ENCODE results near the gene TSTD2. TPM values are rescaled to one million over a fixed set of nuclear protein-coding genes. Genes with fewer than 3 reads are reported as not detected.

Gene TSTD2
- total and polyA plus RNA-seq, 8 donors, result 7.8 to 16.8 (median 10.0) TPM

DNA sequence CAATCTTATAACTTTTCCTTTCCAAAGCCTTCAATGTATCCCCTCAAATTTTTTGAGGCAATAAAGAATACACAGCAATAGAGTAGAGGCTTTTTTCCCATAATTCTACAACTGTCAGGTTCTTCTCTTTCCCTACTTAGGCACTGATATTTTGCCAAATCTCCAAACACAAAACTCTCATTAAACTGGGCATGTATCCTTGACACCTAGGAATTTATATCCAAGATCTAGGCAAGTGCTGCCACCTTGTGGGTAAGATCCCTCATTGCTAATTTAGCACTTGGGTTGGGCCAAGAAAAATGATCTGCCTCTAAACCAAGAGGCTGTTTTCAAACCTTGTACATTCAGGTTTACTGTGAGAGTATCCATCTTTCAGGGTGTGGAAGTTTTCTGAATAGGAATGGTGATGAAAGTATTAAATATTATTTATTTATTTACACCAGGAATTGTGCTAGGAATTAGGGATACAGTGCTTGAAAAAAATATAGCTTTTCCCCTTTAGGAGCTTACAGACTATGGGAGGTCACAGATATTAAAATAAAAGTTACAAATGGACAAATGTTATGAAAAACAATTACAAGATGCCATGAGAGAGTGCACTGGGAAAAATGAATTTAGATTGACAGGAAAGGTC lies 17.6 kb downstream of the TSTD2 start:
- no peak overlapping the region for H3K27ac ChIP-seq
- H3K4me1 ChIP-seq, result no peaks in the 10 kb centered on the region
- no peaks in the 10 kb centered on the region for H3K9me3 ChIP-seq
- DNase-seq, result peak in 3 of 6 donors; percentile 49 to 70 (median 52)
- no peaks in the 10 kb centered on the region for H3K27me3 ChIP-seq
- peaks cover 0 to 22% (median 5%) of the 10 kb centered on the region in 3 donors for H3K36me3 ChIP-seq
- no peak overlapping the region for H3K4me3 ChIP-seq
- TF ChIP-seq, protein P1, sequence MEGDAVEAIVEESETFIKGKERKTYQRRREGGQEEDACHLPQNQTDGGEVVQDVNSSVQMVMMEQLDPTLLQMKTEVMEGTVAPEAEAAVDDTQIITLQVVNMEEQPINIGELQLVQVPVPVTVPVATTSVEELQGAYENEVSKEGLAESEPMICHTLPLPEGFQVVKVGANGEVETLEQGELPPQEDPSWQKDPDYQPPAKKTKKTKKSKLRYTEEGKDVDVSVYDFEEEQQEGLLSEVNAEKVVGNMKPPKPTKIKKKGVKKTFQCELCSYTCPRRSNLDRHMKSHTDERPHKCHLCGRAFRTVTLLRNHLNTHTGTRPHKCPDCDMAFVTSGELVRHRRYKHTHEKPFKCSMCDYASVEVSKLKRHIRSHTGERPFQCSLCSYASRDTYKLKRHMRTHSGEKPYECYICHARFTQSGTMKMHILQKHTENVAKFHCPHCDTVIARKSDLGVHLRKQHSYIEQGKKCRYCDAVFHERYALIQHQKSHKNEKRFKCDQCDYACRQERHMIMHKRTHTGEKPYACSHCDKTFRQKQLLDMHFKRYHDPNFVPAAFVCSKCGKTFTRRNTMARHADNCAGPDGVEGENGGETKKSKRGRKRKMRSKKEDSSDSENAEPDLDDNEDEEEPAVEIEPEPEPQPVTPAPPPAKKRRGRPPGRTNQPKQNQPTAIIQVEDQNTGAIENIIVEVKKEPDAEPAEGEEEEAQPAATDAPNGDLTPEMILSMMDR (IDR thresholded peaks at IDR 0.05), result peak; percentile 60 to 73 (median 70)
- peak; percentile 93 for FAIRE-seq
- peak; percentile 81 to 96 (median 94) for ATAC-seq
- intact Hi-C loops (cut with DNase I), result no loop called here

DNA sequence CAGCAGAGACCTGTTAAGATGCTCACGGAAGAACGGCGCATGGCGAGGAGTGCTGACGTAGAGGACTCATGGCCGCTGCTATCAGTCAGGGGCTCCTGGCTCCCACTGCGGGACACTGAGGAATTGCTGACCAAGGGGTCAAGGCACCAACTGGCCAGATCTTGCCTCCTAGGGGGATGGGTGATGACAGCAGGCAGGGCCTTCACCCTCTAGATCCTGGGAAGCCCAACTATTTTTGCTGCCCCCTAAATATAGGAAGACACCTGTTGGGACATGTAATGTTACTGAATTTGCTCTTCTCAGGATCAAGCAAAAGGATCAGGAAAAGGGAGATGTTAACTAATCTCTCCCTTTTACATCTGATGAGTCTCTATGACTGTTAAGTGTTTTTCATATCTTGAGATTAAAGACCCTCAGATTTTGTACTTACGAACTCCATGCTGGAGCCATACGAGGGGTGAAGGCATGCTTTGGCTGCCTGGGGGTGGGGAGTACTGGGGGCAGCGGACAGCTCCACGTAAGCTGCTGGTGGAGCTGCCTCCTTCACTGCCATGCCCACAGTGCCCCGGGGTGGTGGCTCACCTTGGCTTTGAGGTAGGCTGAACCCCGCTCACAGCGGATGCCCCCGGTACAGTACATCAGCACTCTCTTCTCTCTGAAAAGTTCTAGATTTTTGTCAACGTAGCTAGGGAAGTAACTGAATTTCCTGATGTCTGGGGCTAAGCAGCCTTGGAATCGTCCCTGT lies 28.1 kb downstream of the TSTD2 start:
- WGBS, 2 donors, result 94 to 95% methylated on average over 17 of the region's 17 CpGs
- TF ChIP-seq, protein P1 (IDR thresholded peaks at IDR 0.05), result no peak
- FAIRE-seq (no peak), DNase-seq (no peak), ATAC-seq (no peak)
- Histone ChIP-seq H3K9me3 (no peaks in the 10 kb centered on the region), H3K4me3 (no peak overlapping the region), H3K27me3 (no peaks in the 10 kb centered on the region), H3K27ac (no peak overlapping the region), H3K36me3 (peaks cover 0 to 56% (median 18%) of the 10 kb centered on the region in 3 donors), H3K4me1 (no peaks in the 10 kb centered on the region)
- intact Hi-C loops (cut with DNase I), result no loop called here

DNA sequence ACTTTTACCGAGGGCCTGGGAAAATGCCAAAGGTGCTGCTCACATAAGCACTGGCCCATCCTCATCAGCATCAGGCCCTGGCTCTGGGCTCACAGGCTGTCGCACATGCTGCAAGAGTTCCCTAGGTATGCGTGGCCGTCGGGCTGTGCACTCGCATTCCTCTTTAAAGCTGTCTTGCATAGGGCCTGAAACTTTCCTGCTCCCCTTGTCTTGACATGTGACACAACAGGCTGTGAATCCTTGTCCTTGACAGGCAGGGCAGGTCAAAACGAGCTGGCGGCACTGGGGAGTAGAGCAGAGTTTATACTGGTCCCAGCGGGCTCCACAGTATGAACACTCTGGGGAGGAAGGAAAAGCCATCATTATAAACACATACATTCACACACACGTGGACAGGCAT lies 30.7 kb downstream of the TSTD2 start:
- WGBS, 2 donors, result 82% methylated on average over 10 of the region's 10 CpGs
- Histone ChIP-seq H3K27me3 (no peaks in the 10 kb centered on the region), H3K36me3 (peaks cover 0 to 55% (median 18%) of the 10 kb centered on the region in 3 donors), H3K27ac (no peak overlapping the region), H3K9me3 (no peaks in the 10 kb centered on the region), H3K4me1 (no peaks in the 10 kb centered on the region), H3K4me3 (no peak overlapping the region)
- FAIRE-seq (no peak), ATAC-seq (no peak), DNase-seq (no peak)
- TF ChIP-seq, protein P1 (IDR thresholded peaks at IDR 0.05), result no peak
- intact Hi-C loops (cut with DNase I), result no loop called here

DNA sequence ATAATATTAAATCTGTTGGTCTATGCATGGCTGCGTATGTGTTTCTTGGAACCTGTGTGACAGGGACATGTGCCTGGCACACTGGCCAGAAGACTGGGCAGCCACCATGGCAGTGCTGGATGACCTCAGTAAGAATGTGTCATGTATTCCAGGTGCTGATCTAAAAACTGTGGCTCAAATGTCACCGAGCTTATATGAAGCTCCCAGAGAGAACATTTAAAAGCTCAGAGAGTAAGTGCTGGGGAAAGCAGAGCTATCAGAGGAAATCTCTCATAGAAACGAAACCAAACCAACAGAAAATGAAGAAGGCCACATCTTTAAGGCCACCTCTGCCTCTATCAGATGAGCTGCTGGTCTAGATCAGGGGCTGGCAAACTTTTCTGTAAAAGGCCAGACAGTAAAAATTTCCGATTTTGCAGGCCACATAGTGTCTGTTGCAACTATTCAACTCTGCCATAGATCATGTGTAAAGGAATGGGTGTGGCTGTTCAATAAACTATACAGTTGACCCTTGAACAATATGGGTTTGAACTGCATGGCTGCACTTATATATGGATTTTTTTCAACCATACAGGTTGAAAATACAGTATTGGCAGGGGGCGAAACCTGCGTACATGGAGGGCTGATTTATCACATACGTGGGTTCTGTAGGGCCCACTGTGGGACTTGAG lies 31.8 kb downstream of the TSTD2 start:
- Histone ChIP-seq H3K4me1 (no peaks in the 10 kb centered on the region), H3K27ac (no peak overlapping the region), H3K4me3 (no peak overlapping the region), H3K27me3 (no peaks in the 10 kb centered on the region), H3K36me3 (peaks cover 0 to 54% (median 18%) of the 10 kb centered on the region in 3 donors), H3K9me3 (no peaks in the 10 kb centered on the region)
- DNase-seq (no peak), ATAC-seq (no peak), FAIRE-seq (no peak)
- intact Hi-C loops (cut with DNase I), result no loop called here
- TF ChIP-seq, protein P1 (IDR thresholded peaks at IDR 0.05), result no peak
- WGBS, 2 donors, result 86 to 88% methylated on average over 7 of the region's 7 CpGs
